Esophagus mucosa (tissue), 1 donor: ENCODE data around the gene RNF208. TPM values are rescaled to one million over a fixed set of nuclear protein-coding genes. Genes with fewer than 3 reads are reported as not detected.
"Not testable (repeated sequence)": the region's sequence is repeated elsewhere in the genome, so short reads cannot be mapped to it uniquely, and the experiment has no call there.

Experiments used
- ATAC-seq: fragments of 200-7000 bp; cut with Tn5 transposase; one replicate; pipeline ENCODE4 v1.9.1; 2020
- total RNA-seq: library from RNA; stranded (reverse); gene quantifications from one replicate; pipeline ENCODE4 v1.2.4, GENCODE V29; 2023
- donor health status: DM: yes; HTN: yes; CAD: no.

Gene RNF208, protein sequence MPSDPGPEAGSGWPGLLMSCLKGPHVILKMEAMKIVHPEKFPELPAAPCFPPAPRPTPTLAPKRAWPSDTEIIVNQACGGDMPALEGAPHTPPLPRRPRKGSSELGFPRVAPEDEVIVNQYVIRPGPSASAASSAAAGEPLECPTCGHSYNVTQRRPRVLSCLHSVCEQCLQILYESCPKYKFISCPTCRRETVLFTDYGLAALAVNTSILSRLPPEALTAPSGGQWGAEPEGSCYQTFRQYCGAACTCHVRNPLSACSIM
- 11.2 TPM for total RNA-seq

DNA sequence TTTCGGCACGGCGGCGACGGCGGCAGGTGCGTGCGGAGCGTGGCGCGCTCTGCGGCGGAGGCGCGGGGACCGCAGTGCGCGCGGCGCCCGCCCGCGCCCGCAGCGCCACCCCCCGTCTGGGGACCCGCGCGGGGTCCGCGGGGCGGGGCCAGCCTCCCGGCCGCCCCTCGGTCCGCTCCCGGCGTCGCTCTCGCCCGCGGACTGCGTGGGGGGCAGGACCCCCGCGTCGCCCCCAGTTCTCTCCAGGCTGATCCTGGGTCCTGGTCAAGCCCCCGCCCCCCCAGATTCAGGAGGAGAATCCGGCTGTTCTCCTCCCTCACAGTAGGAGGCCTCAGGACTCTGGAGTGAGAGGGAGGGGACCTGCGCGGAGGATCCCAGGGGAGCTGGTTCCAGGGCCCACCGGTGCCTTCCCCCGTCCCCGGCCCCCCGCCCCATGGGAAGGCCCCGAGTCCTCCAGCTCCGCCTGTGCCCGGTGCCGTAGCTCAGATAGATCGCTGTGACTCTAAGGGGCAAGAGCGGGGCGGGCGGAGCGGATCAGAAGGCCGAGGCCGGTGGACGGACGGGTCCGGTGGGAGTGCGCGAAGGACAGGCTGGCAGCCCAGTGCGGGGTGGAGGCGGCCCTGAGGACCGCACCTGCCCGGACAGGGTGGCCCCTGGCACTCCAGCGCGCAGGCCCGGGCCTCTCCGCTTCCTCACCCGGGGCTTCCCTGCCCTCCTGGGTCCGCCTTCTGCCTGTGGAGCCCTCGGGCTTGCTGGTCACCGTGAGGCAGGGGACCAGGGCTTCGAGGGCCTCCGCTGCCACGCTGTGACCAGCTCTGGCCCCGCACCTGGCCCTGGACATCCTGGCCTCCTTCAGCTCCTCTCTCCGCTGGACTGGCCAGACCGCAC is at the start of gene RNF208:
TSS of gene RNF208 (minus strand) at position 51 of the 888 bp plus-strand sequence. CDS start 1,028 bp downstream, outside the sequence.
- no peak for ATAC-seq

GRCh38 chr9:137271696-137272076 is 49.6 kb upstream of the RNF208 start:
- no peak for ATAC-seq

GRCh38 chr9:137270929-137271695 is 49.1 kb upstream of the RNF208 start:
- ATAC-seq = no peak

DNA sequence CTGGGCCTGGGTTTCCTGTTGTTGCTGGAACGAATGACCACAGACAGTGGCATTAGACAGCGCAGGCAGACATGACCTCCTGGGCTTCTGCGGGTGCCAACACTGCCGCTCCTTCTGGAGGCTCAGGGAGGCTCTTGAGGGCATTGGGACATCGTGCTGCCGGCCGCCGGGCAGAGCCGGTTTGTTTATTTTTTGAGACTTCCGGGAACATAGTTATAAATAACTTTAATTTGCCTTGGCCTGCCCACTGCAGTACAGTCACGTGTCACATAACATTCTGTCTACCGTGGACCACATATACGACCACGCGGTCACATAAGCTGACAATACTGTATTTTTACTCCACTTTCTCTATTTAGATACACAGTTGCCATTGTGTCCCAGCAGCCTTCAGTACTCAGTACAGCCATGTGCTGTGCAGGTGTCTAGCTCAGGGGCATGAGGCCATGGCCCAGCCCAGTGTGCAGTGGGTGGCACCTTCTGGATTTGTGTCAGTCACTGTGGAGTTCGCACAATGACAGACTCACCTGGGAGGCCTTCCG is 47.3 kb upstream of the RNF208 start:
- peak; percentile 16 for ATAC-seq

GRCh38 chr9:137268538-137269201 is 46.6 kb upstream of the RNF208 start:
- no peak for ATAC-seq

DNA sequence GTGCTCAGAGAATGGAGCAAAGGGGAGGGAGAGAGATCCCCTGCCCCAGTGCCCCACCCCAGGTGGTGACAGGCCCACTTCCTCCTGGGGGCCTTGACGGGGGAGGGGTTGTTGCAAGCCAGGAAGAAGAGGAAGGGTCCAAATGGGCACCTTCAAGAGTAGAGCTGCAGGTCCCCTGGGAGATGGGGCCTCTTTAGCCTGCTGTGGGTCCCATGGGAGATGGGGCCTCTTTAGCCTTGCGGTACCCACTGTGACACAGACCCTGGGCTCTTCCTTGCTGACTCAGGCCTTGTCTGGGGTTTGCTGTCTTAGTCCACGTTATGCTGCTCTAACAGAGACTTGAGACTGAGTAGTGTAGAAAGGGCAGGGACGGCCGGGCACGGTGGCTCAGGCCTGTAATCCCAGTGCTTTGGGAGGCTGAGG is 45.9 kb upstream of the RNF208 start:
- ATAC-seq = peak; percentile 1

DNA sequence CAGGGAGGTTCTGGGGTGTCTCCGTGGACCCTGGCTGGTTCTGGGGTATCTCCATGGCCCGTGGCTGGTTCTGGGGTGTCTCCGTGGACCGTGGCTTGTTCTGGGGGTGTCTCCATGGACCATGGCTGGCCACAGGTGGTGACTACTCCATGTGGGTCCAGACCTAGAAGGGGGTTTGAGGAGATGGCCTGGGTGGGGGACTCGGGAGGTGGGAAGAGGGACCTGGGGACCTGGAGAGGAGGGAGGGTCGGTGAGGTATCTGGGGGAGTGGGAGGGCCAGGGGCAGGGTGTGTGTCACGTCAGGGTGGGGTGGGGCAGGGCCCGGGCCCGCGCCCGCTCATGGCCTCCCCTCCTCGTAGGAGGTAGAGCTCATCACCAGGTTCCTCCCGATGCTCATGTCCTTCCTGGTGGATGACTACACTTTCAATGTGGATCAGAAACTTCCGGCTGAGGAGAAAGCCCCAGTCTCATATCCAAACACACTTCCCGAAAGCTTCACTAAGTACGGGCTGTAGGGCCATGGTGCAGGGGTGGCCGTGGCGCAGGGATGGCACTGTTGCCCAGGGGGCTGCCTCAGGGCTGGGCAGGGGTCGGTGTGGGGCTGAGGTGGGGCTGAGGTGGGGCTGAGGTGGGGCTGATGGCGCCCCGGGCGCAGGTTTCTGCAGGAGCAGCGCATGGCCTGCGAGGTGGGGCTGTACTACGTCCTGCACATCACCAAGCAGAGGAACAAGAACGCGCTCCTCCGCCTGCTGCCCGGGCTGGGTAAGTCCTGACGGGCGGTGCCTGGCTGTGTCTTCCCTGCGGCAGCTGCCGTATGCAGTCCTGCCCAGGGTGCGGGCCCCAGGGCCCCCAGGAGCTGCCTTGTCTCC is 44.8 kb upstream of the RNF208 start:
- ATAC-seq = no peak

DNA sequence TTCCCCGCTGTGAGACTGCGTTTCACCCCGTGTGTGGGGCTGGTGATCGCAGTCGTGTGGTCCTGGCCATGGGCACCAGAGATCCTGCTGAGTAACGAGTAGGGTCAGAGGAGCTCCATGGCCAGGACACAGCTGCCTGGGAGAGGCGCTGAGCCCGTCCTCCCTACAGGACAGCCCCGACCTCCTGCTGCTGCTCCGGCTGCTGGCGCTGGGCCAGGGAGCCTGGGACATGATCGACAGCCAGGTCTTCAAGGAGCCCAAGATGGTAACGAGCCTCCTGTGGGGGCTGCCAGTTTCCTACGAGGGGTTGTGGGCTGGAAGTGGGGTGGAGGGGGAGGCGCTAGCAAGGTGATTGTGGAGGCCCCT is 44.1 kb upstream of the RNF208 start:
- no peak for ATAC-seq

- ATAC-seq = no peak
These were observed 43.6 kb upstream of the RNF208 start for GRCh38 chr9:137265496-137266161.

GRCh38 chr9:137264067-137264466 is 42.0 kb upstream of the RNF208 start:
- ATAC-seq = no peak

- ATAC-seq = no peak
These were observed 41.5 kb upstream of the RNF208 start for GRCh38 chr9:137263506-137263905.

DNA sequence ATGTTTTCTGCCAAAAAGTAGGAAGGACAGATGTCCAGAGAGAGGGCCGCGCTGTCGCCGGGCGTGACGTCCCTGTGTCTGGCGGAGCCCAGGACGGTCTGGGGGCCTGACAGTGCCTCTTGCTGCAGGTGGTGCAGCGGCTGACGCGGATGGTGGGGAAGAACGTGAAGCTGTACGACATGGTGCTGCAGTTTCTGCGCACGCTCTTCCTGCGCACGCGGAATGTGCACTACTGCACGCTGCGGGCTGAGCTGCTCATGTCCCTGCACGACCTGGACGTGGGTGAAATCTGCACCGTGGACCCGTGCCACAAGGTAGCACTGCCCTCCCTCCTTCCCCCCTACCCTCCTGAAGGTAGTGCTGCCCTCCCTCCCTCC is 40.9 kb upstream of the RNF208 start:
- no peak for ATAC-seq

DNA sequence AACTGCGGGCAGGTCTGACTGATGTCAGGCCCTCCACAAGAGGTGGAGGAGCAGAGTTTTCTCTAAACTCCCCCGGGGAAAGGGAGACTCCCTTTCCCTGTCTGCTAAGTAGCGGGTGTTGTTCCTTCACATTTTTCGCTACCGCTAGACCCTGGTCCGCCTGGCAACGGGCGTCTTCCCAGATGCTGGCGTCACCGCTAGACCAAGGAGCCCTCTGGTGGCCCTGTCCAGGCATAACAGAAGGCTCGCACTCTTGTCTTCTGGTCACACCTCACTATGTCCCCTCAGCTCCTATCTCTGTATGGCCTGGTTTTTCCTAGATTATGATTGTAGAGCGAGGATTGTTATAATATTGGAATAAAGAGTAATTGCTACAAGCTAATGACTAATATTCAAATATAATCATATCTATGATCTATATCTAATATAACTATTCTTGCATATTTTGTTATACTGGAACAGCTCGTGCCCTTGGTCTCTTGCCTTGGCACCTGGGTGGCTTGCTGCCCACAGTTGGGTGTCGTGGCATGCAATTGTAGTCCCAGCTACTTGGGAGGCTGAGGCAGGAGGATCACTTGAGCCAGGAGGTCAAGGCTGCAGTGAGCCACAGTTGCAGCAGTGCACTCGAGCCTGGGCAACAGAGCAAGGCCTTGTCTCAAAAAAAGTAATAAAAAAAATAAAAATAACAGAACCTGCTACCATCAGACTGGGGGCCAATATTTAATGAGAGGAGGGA is 40.3 kb upstream of the RNF208 start:
- not testable (repeated sequence) for ATAC-seq

GRCh38 chr9:137256856-137257255 is 34.8 kb upstream of the RNF208 start:
- no peak for ATAC-seq

- no peak for ATAC-seq
These were observed 34.3 kb upstream of the RNF208 start for GRCh38 chr9:137256362-137256761.

- ATAC-seq = peak; percentile 12
These were observed 33.5 kb upstream of the RNF208 start for GRCh38 chr9:137255448-137256114.

DNA sequence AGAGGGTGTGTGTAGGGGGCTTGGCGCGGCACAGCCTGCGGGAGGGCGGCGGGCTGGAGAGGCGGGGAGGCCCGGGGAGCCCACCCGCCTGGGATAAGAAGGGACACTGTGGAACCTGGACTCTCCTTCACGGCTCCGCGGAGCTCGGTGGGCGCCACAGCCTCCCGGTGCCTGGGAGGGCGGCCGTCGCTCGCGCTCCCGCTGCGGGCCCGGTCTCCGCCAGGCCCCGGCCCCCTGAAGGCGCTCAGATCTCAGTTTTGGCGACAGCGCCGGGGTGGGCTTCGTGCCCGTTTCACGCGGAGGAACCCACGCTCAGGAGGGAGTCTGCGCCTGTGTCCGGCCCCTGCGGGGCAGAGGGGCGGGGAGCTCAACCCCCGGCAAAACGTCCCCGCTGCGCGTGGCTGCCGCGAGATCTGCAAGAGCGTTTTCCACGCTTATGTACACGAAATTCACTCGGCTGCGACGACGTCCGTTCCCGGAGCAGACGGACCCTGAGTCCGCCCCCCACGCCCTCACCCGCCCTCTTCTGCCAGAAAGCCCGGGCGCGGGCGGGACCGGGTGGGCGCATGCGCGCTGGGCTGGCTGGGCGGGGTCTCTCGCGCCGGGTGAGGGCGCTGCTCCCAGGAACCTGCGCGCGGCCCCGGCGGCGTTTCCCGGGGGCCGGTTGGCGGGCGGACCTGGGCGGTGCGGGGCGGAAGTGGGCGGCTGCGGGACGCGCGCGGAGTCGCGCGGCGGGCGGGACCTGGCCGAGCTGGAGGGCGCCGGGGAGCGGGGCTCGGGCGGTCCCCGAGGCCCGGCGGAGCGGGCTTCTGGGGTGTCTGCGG is 32.8 kb upstream of the RNF208 start, which contains the start of gene NELFB:
TSS of gene NELFB (plus strand) at position 704 of the 824 bp plus-strand sequence.
- ATAC-seq = peak; percentile 83
